Measurements from ENCODE around the gene BTBD8. TPM values are rescaled to one million over a fixed set of nuclear protein-coding genes. Genes with fewer than 3 reads are reported as not detected.

The BTBD8 gene
- total RNA-seq, 1 donor, result 5.8 TPM

DNA sequence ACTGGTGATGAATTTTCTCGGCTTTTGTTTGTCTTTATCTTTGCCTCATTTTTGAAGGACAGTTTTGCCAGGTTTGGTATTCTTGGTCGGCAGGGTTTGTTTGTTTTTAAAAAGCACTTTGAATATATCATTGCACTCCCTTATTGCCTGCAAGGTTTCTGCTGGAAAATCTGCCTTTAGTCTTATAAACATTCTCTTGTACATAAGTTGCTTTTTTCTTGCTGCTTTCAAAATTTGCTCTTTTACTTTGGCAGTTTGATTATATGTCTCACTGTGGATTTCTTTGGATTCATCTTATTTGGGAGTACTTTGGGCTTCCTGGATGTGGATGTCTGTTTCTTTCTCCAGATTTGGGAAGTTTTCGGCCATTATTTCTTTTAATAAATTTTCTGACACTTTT lies 79.4 kb downstream of the BTBD8 start:
- no peaks in the 10 kb centered on the region for H4K20me1 ChIP-seq (ENCODE audit: insufficient read depth, low read length)
- H3K79me2 ChIP-seq (ENCODE audit: insufficient read depth, low read length), result no peaks in the 10 kb centered on the region
- no peak overlapping the region for H3K27ac ChIP-seq (ENCODE audit: low read depth, low read length)
- TF ChIP-seq, protein P1, sequence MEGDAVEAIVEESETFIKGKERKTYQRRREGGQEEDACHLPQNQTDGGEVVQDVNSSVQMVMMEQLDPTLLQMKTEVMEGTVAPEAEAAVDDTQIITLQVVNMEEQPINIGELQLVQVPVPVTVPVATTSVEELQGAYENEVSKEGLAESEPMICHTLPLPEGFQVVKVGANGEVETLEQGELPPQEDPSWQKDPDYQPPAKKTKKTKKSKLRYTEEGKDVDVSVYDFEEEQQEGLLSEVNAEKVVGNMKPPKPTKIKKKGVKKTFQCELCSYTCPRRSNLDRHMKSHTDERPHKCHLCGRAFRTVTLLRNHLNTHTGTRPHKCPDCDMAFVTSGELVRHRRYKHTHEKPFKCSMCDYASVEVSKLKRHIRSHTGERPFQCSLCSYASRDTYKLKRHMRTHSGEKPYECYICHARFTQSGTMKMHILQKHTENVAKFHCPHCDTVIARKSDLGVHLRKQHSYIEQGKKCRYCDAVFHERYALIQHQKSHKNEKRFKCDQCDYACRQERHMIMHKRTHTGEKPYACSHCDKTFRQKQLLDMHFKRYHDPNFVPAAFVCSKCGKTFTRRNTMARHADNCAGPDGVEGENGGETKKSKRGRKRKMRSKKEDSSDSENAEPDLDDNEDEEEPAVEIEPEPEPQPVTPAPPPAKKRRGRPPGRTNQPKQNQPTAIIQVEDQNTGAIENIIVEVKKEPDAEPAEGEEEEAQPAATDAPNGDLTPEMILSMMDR (IDR thresholded peaks at IDR 0.05; ENCODE audit: extremely low read depth, low read depth, low read length), result no peak
- H3K27me3 ChIP-seq (ENCODE audit: insufficient read depth, low read length), result no peaks in the 10 kb centered on the region
- no peaks in the 10 kb centered on the region for H3K4me1 ChIP-seq (ENCODE audit: insufficient read depth, low read length)
- no peaks in the 10 kb centered on the region for H3K36me3 ChIP-seq (ENCODE audit: insufficient read depth, low read length)
- no peak overlapping the region for H3K4me2 ChIP-seq (ENCODE audit: insufficient read depth, low read length)
- no peak overlapping the region for H2AFZ ChIP-seq (ENCODE audit: low read length)
- H3K4me3 ChIP-seq (ENCODE audit: insufficient read depth, low read length), result no peak overlapping the region
- H3K9me3 ChIP-seq (ENCODE audit: low read depth, low read length), result peaks cover 4% of the 10 kb centered on the region
- DNase-seq (ENCODE audit: insufficient read length, low spot score, missing footprints), result no peak

DNA sequence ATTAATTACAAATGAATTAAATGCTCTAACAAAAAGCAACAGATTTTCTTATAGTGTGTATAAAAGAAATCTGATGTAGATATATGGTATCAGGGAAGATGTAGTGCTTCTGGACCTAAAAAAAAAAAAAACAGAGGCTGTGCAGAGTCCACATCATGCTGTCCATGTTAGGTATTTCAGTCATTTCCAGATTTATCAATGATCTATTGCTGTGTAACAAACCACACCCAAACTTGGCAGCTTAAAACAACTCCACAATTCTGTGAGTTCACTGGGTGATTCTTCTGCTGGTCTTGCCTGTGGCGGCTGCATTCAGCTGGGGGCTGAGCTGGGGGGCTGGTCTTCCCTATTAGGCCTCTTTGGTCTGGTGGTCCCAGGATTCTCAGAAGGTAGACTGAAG lies 85.2 kb downstream of the BTBD8 start:
- Histone ChIP-seq H3K4me3 (ENCODE audit: insufficient read depth, low read length) (no peak overlapping the region), H3K79me2 (ENCODE audit: insufficient read depth, low read length) (no peaks in the 10 kb centered on the region), H3K27ac (ENCODE audit: low read depth, low read length) (no peak overlapping the region), H4K20me1 (ENCODE audit: insufficient read depth, low read length) (no peaks in the 10 kb centered on the region), H2AFZ (ENCODE audit: low read length) (no peak overlapping the region), H3K4me1 (ENCODE audit: insufficient read depth, low read length) (no peaks in the 10 kb centered on the region), H3K9me3 (ENCODE audit: low read depth, low read length) (no peaks in the 10 kb centered on the region), H3K4me2 (ENCODE audit: insufficient read depth, low read length) (no peak overlapping the region), H3K27me3 (ENCODE audit: insufficient read depth, low read length) (no peaks in the 10 kb centered on the region), H3K36me3 (ENCODE audit: insufficient read depth, low read length) (no peaks in the 10 kb centered on the region)
- DNase-seq (ENCODE audit: insufficient read length, low spot score, missing footprints), result no peak
- TF ChIP-seq, protein P1 (IDR thresholded peaks at IDR 0.05; ENCODE audit: extremely low read depth, low read depth, low read length), result no peak

DNA sequence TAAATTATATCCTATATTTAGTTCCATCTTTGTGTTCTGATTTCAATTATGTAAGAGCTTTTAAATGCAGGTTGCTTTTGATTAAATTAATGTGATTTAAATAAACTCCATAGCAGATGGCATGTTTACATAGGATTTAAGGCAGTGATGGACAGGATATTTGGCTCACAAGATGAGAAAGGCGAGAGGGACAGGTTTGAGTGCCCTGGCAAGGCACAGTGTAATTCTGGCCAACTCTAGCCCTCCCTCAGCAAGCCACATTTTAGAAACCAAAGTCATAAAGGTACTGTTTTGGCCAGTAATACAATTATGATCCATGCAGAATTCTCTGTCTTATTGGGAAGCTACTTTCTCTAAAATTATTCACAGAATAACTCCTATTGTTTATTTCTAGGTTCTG lies 87.0 kb downstream of the BTBD8 start:
- Histone ChIP-seq H3K27me3 (ENCODE audit: insufficient read depth, low read length) (no peaks in the 10 kb centered on the region), H3K9me3 (ENCODE audit: low read depth, low read length) (no peaks in the 10 kb centered on the region), H2AFZ (ENCODE audit: low read length) (no peak overlapping the region), H3K4me1 (ENCODE audit: insufficient read depth, low read length) (no peaks in the 10 kb centered on the region), H3K36me3 (ENCODE audit: insufficient read depth, low read length) (no peaks in the 10 kb centered on the region), H4K20me1 (ENCODE audit: insufficient read depth, low read length) (no peaks in the 10 kb centered on the region), H3K79me2 (ENCODE audit: insufficient read depth, low read length) (no peaks in the 10 kb centered on the region), H3K4me2 (ENCODE audit: insufficient read depth, low read length) (no peak overlapping the region), H3K27ac (ENCODE audit: low read depth, low read length) (no peak overlapping the region), H3K4me3 (ENCODE audit: insufficient read depth, low read length) (no peak overlapping the region)
- DNase-seq (ENCODE audit: insufficient read length, low spot score, missing footprints), result no peak
- TF ChIP-seq, protein P1 (IDR thresholded peaks at IDR 0.05; ENCODE audit: extremely low read depth, low read depth, low read length), result no peak

DNA sequence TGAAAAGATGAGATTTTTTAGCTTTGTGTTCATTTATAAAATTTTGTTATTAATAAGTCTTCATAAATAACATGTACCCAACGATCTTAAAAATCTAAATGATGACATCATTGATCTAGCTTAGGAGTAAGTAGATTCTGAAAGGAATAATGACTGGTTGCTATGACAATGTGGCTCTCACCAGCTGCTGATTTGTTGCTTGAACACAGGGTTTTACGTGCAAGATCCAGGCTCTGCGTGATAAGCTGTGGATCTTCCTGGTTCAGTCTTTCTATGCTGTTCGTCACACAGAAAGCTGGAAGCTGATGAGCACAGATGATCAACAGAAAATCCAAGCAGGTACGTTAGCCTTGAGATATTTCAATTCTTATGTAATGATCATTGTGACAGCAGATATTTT lies 88.5 kb downstream of the BTBD8 start:
- TF ChIP-seq, protein P1 (IDR thresholded peaks at IDR 0.05; ENCODE audit: extremely low read depth, low read depth, low read length), result no peak
- Histone ChIP-seq H3K27me3 (ENCODE audit: insufficient read depth, low read length) (no peaks in the 10 kb centered on the region), H3K4me3 (ENCODE audit: insufficient read depth, low read length) (no peak overlapping the region), H3K27ac (ENCODE audit: low read depth, low read length) (no peak overlapping the region), H3K36me3 (ENCODE audit: insufficient read depth, low read length) (no peaks in the 10 kb centered on the region), H3K9me3 (ENCODE audit: low read depth, low read length) (no peaks in the 10 kb centered on the region), H2AFZ (ENCODE audit: low read length) (no peak overlapping the region), H3K4me2 (ENCODE audit: insufficient read depth, low read length) (no peak overlapping the region), H3K79me2 (ENCODE audit: insufficient read depth, low read length) (no peaks in the 10 kb centered on the region), H4K20me1 (ENCODE audit: insufficient read depth, low read length) (no peaks in the 10 kb centered on the region), H3K4me1 (ENCODE audit: insufficient read depth, low read length) (no peaks in the 10 kb centered on the region)
- DNase-seq (ENCODE audit: insufficient read length, low spot score, missing footprints), result no peak

Data from osteoblast (primary cell).